GM23338 (cell line): Measurements from ENCODE around the gene UTS2R. TPM values are rescaled to one million over a fixed set of nuclear protein-coding genes. Genes with fewer than 3 reads are reported as not detected.

Experiments used
- ATAC-seq: fragments of 200-7000 bp; cut with Tn5 transposase; 3 replicates; pipeline ENCODE4 v1.9.1; 2020
- DNase-seq: peaks from one replicate; pipeline ENCODE4 v3.0.0-alpha.2; 2015; ENCODE audit warnings: low spot score
- H2AFZ ChIP-seq: fragments of 200-600 bp; sonication (generic); 2 replicates; pipeline ENCODE4 v1.8.0; 2016; ENCODE audit warnings: antibody characterized with exemption, mild to moderate bottlenecking, moderate library complexity
- H3F3A ChIP-seq: fragments of 200-600 bp; sonication (generic); replicated peaks from 2 replicates; pipeline ENCODE4 v1.8.0; 2017; ENCODE audit warnings: antibody characterized with exemption, mixed run types, low read depth
- H3K27ac ChIP-seq: fragments of 200-600 bp; sonication (generic); 2 replicates; pipeline ENCODE4 v1.6.1; 2016; ENCODE audit warnings: low read depth
- H3K27me3 ChIP-seq: fragments of 200-600 bp; sonication (generic); 2 replicates; pipeline ENCODE4 v1.8.0; 2016; ENCODE audit warnings: mild to moderate bottlenecking, mixed run types, moderate library complexity; ENCODE audit not compliant: insufficient read depth
- H3K36me3 ChIP-seq: fragments of 200-600 bp; sonication (generic); 2 replicates; pipeline ENCODE4 v1.8.0; 2016; ENCODE audit warnings: mild to moderate bottlenecking; ENCODE audit not compliant: insufficient read depth
- H3K4me1 ChIP-seq: fragments of 200-600 bp; sonication (generic); 2 replicates; pipeline ENCODE4 v1.8.0; 2016; ENCODE audit warnings: mild to moderate bottlenecking, moderate library complexity; ENCODE audit not compliant: insufficient read depth
- H3K4me2 ChIP-seq: fragments of 200-600 bp; sonication (generic); 2 replicates; pipeline ENCODE4 v1.7.1; 2017; ENCODE audit warnings: mixed run types
- H3K4me3 ChIP-seq: fragments of 200-600 bp; sonication (generic); 2 replicates; pipeline ENCODE4 v1.6.1; 2016; ENCODE audit warnings: mixed run types
- H3K79me2 ChIP-seq: fragments of 200-600 bp; sonication (generic); replicated peaks from 2 replicates; pipeline ENCODE4 v1.8.0; 2017; ENCODE audit warnings: mild to moderate bottlenecking; ENCODE audit not compliant: insufficient read depth
- H3K9me2 ChIP-seq: fragments of 200-600 bp; sonication (generic); 2 replicates; pipeline ENCODE4 v1.8.0; 2017; ENCODE audit not compliant: insufficient read depth
- H4K20me1 ChIP-seq: fragments of 200-600 bp; sonication (generic); replicated peaks from 2 replicates; pipeline ENCODE4 v1.8.0; 2017; ENCODE audit warnings: mild to moderate bottlenecking; ENCODE audit not compliant: insufficient read depth
- H3K27ac Mint-ChIP-seq: 2 replicates; pipeline ENCODE4 v1.8.0; 2020; ENCODE audit warnings: inconsistent platforms, mild to moderate bottlenecking, moderate library complexity, mixed read lengths
- H3K27me3 Mint-ChIP-seq: 3 replicates; pipeline ENCODE4 v1.8.0; 2022; ENCODE audit warnings: low read depth, mild to moderate bottlenecking, moderate library complexity, mixed read lengths, inconsistent platforms; ENCODE audit not compliant: insufficient read depth, poor library complexity
- H3K36me3 Mint-ChIP-seq: 3 replicates; pipeline ENCODE4 v1.8.0; 2021; ENCODE audit warnings: low read depth, mild to moderate bottlenecking, inconsistent platforms, moderate library complexity, mixed read lengths
- H3K4me1 Mint-ChIP-seq: 3 replicates; pipeline ENCODE4 v1.8.0; 2020; ENCODE audit warnings: mild to moderate bottlenecking, inconsistent platforms, mixed read lengths
- H3K4me3 Mint-ChIP-seq: 3 replicates; pipeline ENCODE4 v1.8.0; 2021; ENCODE audit warnings: moderate library complexity, mild to moderate bottlenecking, inconsistent platforms, mixed read lengths
- H3K9me3 Mint-ChIP-seq: 3 replicates; pipeline ENCODE4 v1.8.0; 2020; ENCODE audit warnings: moderate library complexity, mild to moderate bottlenecking, inconsistent platforms, mixed read lengths
- CREB1 ChIP-seq: fragments of 250-450 bp; sonication (Bioruptor Pico); IDR thresholded peaks from 2 replicates; pipeline ENCODE4 v1.5.0; 2020; ENCODE audit warnings: low read depth, mild to moderate bottlenecking, moderate library complexity
- EZH2 ChIP-seq: fragments of 200-600 bp; sonication (generic); IDR thresholded peaks from one replicate; pipeline ENCODE4 v1.8.0; 2017; ENCODE audit warnings: antibody characterized with exemption, mild to moderate bottlenecking, low read depth; ENCODE audit not compliant: unreplicated experiment
- JUNB ChIP-seq: IDR thresholded peaks from one replicate; pipeline ENCODE4 v1.6.1; 2016; ENCODE audit warnings: antibody characterized with exemption; ENCODE audit not compliant: unreplicated experiment
- POLR2AphosphoS5 ChIP-seq: IDR thresholded peaks from 2 replicates; pipeline ENCODE4 v1.6.1; 2016; ENCODE audit warnings: antibody characterized with exemption, low read depth
- REST ChIP-seq: IDR thresholded peaks from one replicate; pipeline ENCODE4 v1.6.1; 2018; ENCODE audit warnings: antibody characterized with exemption; ENCODE audit not compliant: unreplicated experiment
- ZNF114 ChIP-seq: fragments of 250-450 bp; sonication (Bioruptor Pico); IDR thresholded peaks from 2 replicates; pipeline ENCODE4 v1.5.0; 2020; ENCODE audit warnings: mild to moderate bottlenecking, moderate library complexity
- ZNF462 ChIP-seq: fragments of 250-450 bp; sonication (Bioruptor Pico); IDR thresholded peaks from 2 replicates; pipeline ENCODE4 v1.5.0; 2020; ENCODE audit warnings: mild to moderate bottlenecking, moderate library complexity
- polyA plus RNA-seq: library from polyadenylated mRNA; unstranded; fragments of >200 nt; fragmentation: Nextera tagmentation; extraction: Ambion mirVana; gene quantifications from 2 replicates; pipeline ENCODE4 v1.2.1, GENCODE V29; 2016
- small RNA-seq: library from RNA; depleted of rRNA; stranded (forward); fragments of <200 nt; gene quantifications from one replicate; pipeline ENCODE3, GENCODE V24; 2014; ENCODE audit warnings: low replicate concordance
- total RNA-seq: library from RNA; depleted of rRNA; stranded (reverse); fragments of >200 nt; shearing (Covaris generic); gene quantifications from 2 replicates; pipeline ENCODE4 v1.2.3, GENCODE V29; 2014; rRNA removed

The UTS2R gene
- total and polyA plus RNA-seq, 2 experiments from 2014 or later = 0.49 TPM; not detected in 1

GRCh38 chr17:82424863-82425159, 53.2 kb downstream of the UTS2R start:
- H3K36me3 ChIP-seq = no peaks in the 10 kb centered on the region
- H3K4me1 ChIP-seq = no peaks in the 10 kb centered on the region
- no peak overlapping the region for H2AFZ ChIP-seq
- peaks cover 25% of the 10 kb centered on the region for H3K9me3 Mint-ChIP-seq
- TF ChIP-seq REST (no peak), POLR2AphosphoS5 (no peak), CREB1 (no peak), ZNF462 (CRISPR knock-in tag) (no peak), JUNB (no peak), ZNF114 (CRISPR knock-in tag) (no peak), EZH2 (no peak)
- no peaks in the 10 kb centered on the region; the same call in 2 of the 3 replicates for H3K4me1 Mint-ChIP-seq
- peaks cover 24% of the 10 kb centered on the region for H3K27me3 Mint-ChIP-seq
- H3K36me3 Mint-ChIP-seq = peaks cover 44% of the 10 kb centered on the region
- no peak overlapping the region for H3K27ac ChIP-seq
- DNase-seq = no peak
- H3K79me2 ChIP-seq = no peaks in the 10 kb centered on the region
- no peaks in the 10 kb centered on the region; the same call in 1 of the 2 replicates for H4K20me1 ChIP-seq
- no peak overlapping the region for H3K4me3 ChIP-seq
- ATAC-seq = no peak
- no peaks in the 10 kb centered on the region for H3K9me2 ChIP-seq
- H3K4me3 Mint-ChIP-seq = no peak overlapping the region
- H3K27ac Mint-ChIP-seq = no peak overlapping the region
- H3K4me2 ChIP-seq = no peak overlapping the region
- no peaks in the 10 kb centered on the region; the same call in 1 of the 2 replicates for H3F3A ChIP-seq
- H3K27me3 ChIP-seq = no peaks in the 10 kb centered on the region

Small RNA genes lying within 50 kb of the gene (small RNA-seq; reads per million reads assigned to genes)
- gene RF00019 = not detected

Other genes starting within 250 kb of the UTS2R start
- 6.7 and 16.3 TPM in 2 replicates for gene CCDC57, start 158.9 kb upstream of the UTS2R start, total RNA-seq
- 6.4 and 7.0 TPM in 2 replicates for gene CCDC57, start 158.9 kb upstream of the UTS2R start, polyA plus RNA-seq
- 10.6 and 14.4 TPM in 2 replicates for gene SLC16A3, start 142.7 kb upstream of the UTS2R start, total RNA-seq
- gene SLC16A3, start 142.7 kb upstream of the UTS2R start, polyA plus RNA-seq = 2.9 and 3.5 TPM in 2 replicates
- gene CSNK1D, start 98.1 kb upstream of the UTS2R start, total RNA-seq = 48.4 and 66.4 TPM in 2 replicates
- 43.5 and 55.3 TPM in 2 replicates for gene CSNK1D, start 98.1 kb upstream of the UTS2R start, polyA plus RNA-seq
- 0.42 and 0.58 TPM in 2 replicates for gene CD7, start 54.2 kb upstream of the UTS2R start, total RNA-seq
- 0.44 TPM in 1 of 2 replicates, not detected in the other for gene CD7, start 54.2 kb upstream of the UTS2R start, polyA plus RNA-seq
- gene SECTM1, start 38.0 kb upstream of the UTS2R start, total RNA-seq = 0.16 and 1.3 TPM in 2 replicates
- 0.21 TPM in 1 of 2 replicates, not detected in the other for gene SECTM1, start 38.0 kb upstream of the UTS2R start, polyA plus RNA-seq
- 0.66 and 1.1 TPM in 2 replicates for gene TEX19, start 12.5 kb upstream of the UTS2R start, total RNA-seq
- gene TEX19, start 12.5 kb upstream of the UTS2R start, polyA plus RNA-seq = 0.10 and 0.23 TPM in 2 replicates
- gene HEXD, start 46.6 kb downstream of the UTS2R start, total RNA-seq = 23.1 and 31.1 TPM in 2 replicates
- 11.0 and 11.9 TPM in 2 replicates for gene HEXD, start 46.6 kb downstream of the UTS2R start, polyA plus RNA-seq
- gene OGFOD3, start 46.8 kb downstream of the UTS2R start, total RNA-seq = 24.6 and 30.8 TPM in 2 replicates
- 9.6 and 10.6 TPM in 2 replicates for gene OGFOD3, start 46.8 kb downstream of the UTS2R start, polyA plus RNA-seq
- 61.2 and 72.4 TPM in 2 replicates for gene CYBC1, start 79.0 kb downstream of the UTS2R start, total RNA-seq
- gene CYBC1, start 79.0 kb downstream of the UTS2R start, polyA plus RNA-seq = 22.5 and 24.7 TPM in 2 replicates
- gene NARF, start 87.0 kb downstream of the UTS2R start, total RNA-seq = 66.1 and 83.8 TPM in 2 replicates
- gene NARF, start 87.0 kb downstream of the UTS2R start, polyA plus RNA-seq = 67.1 and 69.5 TPM in 2 replicates
- 62.4 and 66.0 TPM in 2 replicates for gene FOXK2, start 148.0 kb downstream of the UTS2R start, total RNA-seq
- 12.2 and 12.3 TPM in 2 replicates for gene FOXK2, start 148.0 kb downstream of the UTS2R start, polyA plus RNA-seq